HCT116 (cell line): ENCODE measurements around the gene GTPBP1. TPM values are rescaled to one million over a fixed set of nuclear protein-coding genes. Genes with fewer than 3 reads are reported as not detected.

Experiments used
- ATAC-seq: fragments of 200-7000 bp; cut with Tn5 transposase; 2 replicates; pipeline ENCODE4 v1.9.1; 2020; ENCODE audit warnings: mild to moderate bottlenecking, moderate library complexity
- BruUV-seq: library from RNA; stranded (reverse); fragments of 400-500 nt; replicated peaks from 2 replicates; lab custom pipeline; 2021; lab: Mats Ljungman, UMichigan
- CTCF ChIA-PET: fragments of 300-600 bp; sonication (Branson Sonifier 250); formaldehyde crosslinking; loops from one replicate; lab custom pipeline; 2021; ENCODE audit warnings: antibody characterized with exemption; lab: Charles Lee
- POLR2A ChIA-PET: fragments of 300-600, 350-600 bp; sonication (Branson Sonifier 250); formaldehyde crosslinking; loops from one replicate; lab custom pipeline; 2021; ENCODE audit warnings: antibody characterized with exemption; lab: Charles Lee
- RAD21 ChIA-PET, 2 experiments: fragments of 300-600 bp; sonication (Branson Sonifier 250); formaldehyde crosslinking; loops; one replicate each; lab custom pipeline; 2023; ENCODE audit warnings: low total read pairs in 2 of 2; ENCODE audit not compliant: uncharacterized antibody in 2 of 2, unreplicated experiment in 2 of 2, low non-redundant PET in 1 of 2; lab: Charles Lee
- DNase-seq: peaks from one replicate; pipeline ENCODE4 v3.0.0-alpha.2; 2010; ENCODE audit warnings: low read depth, low spot score
- H2AFZ ChIP-seq: fragments of 200-600 bp; shearing (Covaris generic), sonication (generic); 2 replicates; pipeline ENCODE4 v1.6.1; 2017; ENCODE audit warnings: low read depth, mixed run types, mixed read lengths, antibody characterized with exemption, low read length; ENCODE audit not compliant: poor library complexity, severe bottlenecking
- H3K27ac ChIP-seq: 2 replicates; pipeline ENCODE4 v1.5.1; 2012; ENCODE audit warnings: low read depth, low read length
- H3K27me3 ChIP-seq: fragments of 200-600 bp; sonication (generic); 2 replicates; pipeline ENCODE4 v1.6.1; 2016; ENCODE audit warnings: mixed run types, low read length, mixed read lengths; ENCODE audit not compliant: insufficient read depth
- H3K36me3 ChIP-seq, 2 experiments: fragments of 200-500 bp in 1 of 2; fragments of 200-600 bp in 1 of 2; sonication (Bioruptor generic) in 1 of 2; sonication (generic) in 1 of 2; 2 replicates each; pipeline versions ENCODE4 v1.5.1 to v1.6.1; 2014 to 2016; ENCODE audit warnings: low read length in 2 of 2, inconsistent platforms in 1 of 2, mixed read lengths in 1 of 2, mixed run types in 1 of 2; ENCODE audit not compliant: insufficient read depth in 2 of 2, control insufficient read depth in 1 of 2
- H3K4me1 ChIP-seq, 2 experiments: fragments of 200-600 bp in 1 of 2; sonication (generic) in 1 of 2; 2 replicates each; pipeline versions ENCODE4 v1.5.1 to v1.6.1; 2012 to 2017; ENCODE audit warnings: low read length in 2 of 2, inconsistent platforms in 1 of 2, mild to moderate bottlenecking in 1 of 2, mixed read lengths in 1 of 2, mixed run types in 1 of 2, moderate library complexity in 1 of 2; ENCODE audit not compliant: insufficient read depth in 2 of 2, control insufficient read depth in 1 of 2
- H3K4me2 ChIP-seq: fragments of 200-600 bp; sonication (generic); 2 replicates; pipeline ENCODE4 v1.6.1; 2017; ENCODE audit warnings: mixed run types, low read length, mixed read lengths
- H3K4me3 ChIP-seq, 2 experiments: fragments of 200-600 bp in 1 of 2; sonication (generic) in 1 of 2; replicated peaks in 1 of 2; 2 replicates each; pipeline ENCODE4 v1.5.1; 2011 to 2016; ENCODE audit warnings: low read length in 2 of 2, control low read depth in 1 of 2, low read depth in 1 of 2, mild to moderate bottlenecking in 1 of 2, mixed read lengths in 1 of 2, mixed run types in 1 of 2
- H3K79me2 ChIP-seq: fragments of 200-600 bp; sonication (generic); 2 replicates; pipeline ENCODE4 v1.6.1; 2017; ENCODE audit warnings: mild to moderate bottlenecking, mixed run types, low read length, moderate library complexity, mixed read lengths; ENCODE audit not compliant: insufficient read depth
- H3K9ac ChIP-seq: fragments of 200-600 bp; sonication (generic); 2 replicates; pipeline ENCODE4 v1.6.1; 2016; ENCODE audit warnings: low read length, mixed read lengths
- H3K9me2 ChIP-seq: fragments of 200-600 bp; sonication (generic), shearing (Covaris generic); 2 replicates; pipeline ENCODE4 v1.6.1; 2017; ENCODE audit warnings: mixed run types, mild to moderate bottlenecking, moderate library complexity; ENCODE audit not compliant: insufficient read depth
- H3K9me3 ChIP-seq, 2 experiments: fragments of 200-500 bp in 1 of 2; fragments of 200-600 bp in 1 of 2; sonication (Bioruptor generic) in 1 of 2; sonication (generic) in 1 of 2; 2 replicates each; pipeline ENCODE4 v1.6.1; 2014 to 2017; ENCODE audit warnings: low read length in 2 of 2, mixed read lengths in 2 of 2, inconsistent platforms in 1 of 2, low read depth in 1 of 2, mild to moderate bottlenecking in 1 of 2, mixed run types in 1 of 2, moderate library complexity in 1 of 2; ENCODE audit not compliant: control insufficient read depth in 1 of 2, insufficient read depth in 1 of 2
- H4K20me1 ChIP-seq: fragments of 200-600 bp; sonication (generic), shearing (Covaris generic); 2 replicates; pipeline ENCODE4 v1.6.1; 2017; ENCODE audit warnings: mixed run types, mild to moderate bottlenecking, moderate library complexity; ENCODE audit not compliant: insufficient read depth
- CTCF ChIP-seq, 3 experiments: fragments of 200-600 bp in 1 of 3; sonication (generic) in 1 of 3; IDR thresholded peaks in 2 of 3; conservative IDR thresholded peaks in 1 of 3; 2 replicates each; pipeline ENCODE4 v1.5.1; 2012 to 2017; ENCODE audit warnings: low read depth in 2 of 3, low read length in 2 of 3, antibody characterized with exemption in 1 of 3, borderline replicate concordance in 1 of 3, control low read depth in 1 of 3, mild to moderate bottlenecking in 1 of 3, mixed read lengths in 1 of 3, mixed run types in 1 of 3, moderate library complexity in 1 of 3; ENCODE audit not compliant: insufficient read depth in 1 of 3
- ELF1 ChIP-seq: IDR thresholded peaks from 2 replicates; pipeline ENCODE4 v1.6.1; 2012; ENCODE audit warnings: low read depth, borderline replicate concordance
- EZH2phosphoT487 ChIP-seq: fragments of 200-600 bp; IDR thresholded peaks from 2 replicates; pipeline ENCODE4 v1.6.1; 2018; ENCODE audit warnings: antibody characterized with exemption, borderline replicate concordance
- FOSL1 ChIP-seq: IDR thresholded peaks from 2 replicates; pipeline ENCODE4 v1.6.1; 2012; ENCODE audit warnings: low read depth
- JUND ChIP-seq: IDR thresholded peaks from 2 replicates; pipeline ENCODE4 v1.6.1; 2012
- POLR2AphosphoS5 ChIP-seq: IDR thresholded peaks from 2 replicates; pipeline ENCODE4 v1.6.1; 2011; ENCODE audit warnings: mild to moderate bottlenecking, low read depth, low read length, moderate library complexity
- SP1 ChIP-seq: IDR thresholded peaks from 2 replicates; pipeline ENCODE4 v1.6.1; 2012; ENCODE audit warnings: low read depth
- SRF ChIP-seq: IDR thresholded peaks from 2 replicates; pipeline ENCODE4 v1.6.1; 2012; ENCODE audit warnings: low read depth
- TCF7L2 ChIP-seq: IDR thresholded peaks from 2 replicates; pipeline ENCODE4 v1.7.0; 2011; ENCODE audit warnings: borderline replicate concordance, inconsistent platforms; ENCODE audit not compliant: insufficient read depth, insufficient read length; ENCODE audit errors: extremely low read depth
- ZFX ChIP-seq: fragments of 450-650 bp; IDR thresholded peaks from 2 replicates; pipeline ENCODE4 v1.6.1; 2017
- intact Hi-C: fragments of 100-400 bp; cut with micrococcal nuclease; formaldehyde crosslinking; loops from 2 replicates; pipeline ENCODE4 v1.10.0; 2022
- total RNA-seq: library from RNA; stranded (reverse); gene quantifications from one replicate; pipeline ENCODE4 v1.2.1, GENCODE V29; 2021; ENCODE audit not compliant: unreplicated experiment
- TF ChIP-seq, protein P1 (sequence below): IDR thresholded peaks from 2 replicates; pipeline ENCODE4 v1.6.1; 2011; ENCODE audit warnings: mild to moderate bottlenecking, low read length, moderate library complexity; ENCODE audit not compliant: insufficient replicate concordance; ENCODE audit errors: extremely low read depth

GTPBP1 gene
- total RNA-seq, 1 experiment from 2014 or later, result 48.2 TPM

DNA sequence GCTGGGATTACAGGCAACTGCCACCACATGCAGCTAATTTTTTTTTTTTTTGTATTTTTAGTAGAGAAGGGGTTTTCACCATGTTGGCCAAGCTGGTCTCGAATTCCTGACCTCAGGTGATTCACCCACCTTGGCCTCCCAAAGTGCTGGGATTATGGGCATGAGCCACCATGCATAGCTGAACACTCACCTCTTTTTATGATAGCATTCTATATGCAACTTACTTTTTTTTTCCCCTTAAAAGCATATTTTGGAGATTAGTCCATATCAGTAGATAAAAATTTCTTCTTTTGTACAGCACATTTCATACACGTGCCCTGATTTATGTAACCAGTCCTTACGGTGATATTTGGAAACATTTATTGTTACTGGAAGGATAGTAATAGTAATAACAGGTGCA lies 14.6 kb downstream of the GTPBP1 start:
- Histone ChIP-seq H2AFZ (no peak overlapping the region), H3K27me3 (no peaks in the 10 kb centered on the region), H3K36me3 (peaks cover 22 to 30% of the 10 kb centered on the region in 2 experiments; a peak in 3 of 4 replicates), H3K27ac (no peak overlapping the region), H3K4me1 (peaks cover 12 to 21% of the 10 kb centered on the region in 2 experiments), H3K9ac (no peak overlapping the region), H4K20me1 (no peaks in the 10 kb centered on the region), H3K4me2 (no peak overlapping the region), H3K9me3 (no peaks in the 10 kb centered on the region), H3K4me3 (no peak overlapping the region), H3K9me2 (no peaks in the 10 kb centered on the region), H3K79me2 (peaks cover 17% of the 10 kb centered on the region)
- CTCF ChIA-PET, result no interaction called here
- intact Hi-C loops, result no loop called here
- no TSS peak for BruUV-seq
- RAD21 ChIA-PET, result no interaction called here
- TF ChIP-seq EZH2phosphoT487, result no peak
- TF ChIP-seq ZFX, result no peak
- TF ChIP-seq ELF1, result no peak
- TF ChIP-seq JUND, result no peak
- TF ChIP-seq FOSL1, result no peak
- no peak for TF ChIP-seq SRF
- TF ChIP-seq CTCF (IDR thresholded peaks at IDR 0.05 in 2 of 3, conservative IDR thresholded peaks at IDR 0.05 in 1 of 3; ENCODE audit: borderline replicate concordance in 1 of 3, insufficient read depth in 1 of 3, low read depth in 2 of 3, low read length in 2 of 3), result no peak
- TF ChIP-seq, protein P1, sequence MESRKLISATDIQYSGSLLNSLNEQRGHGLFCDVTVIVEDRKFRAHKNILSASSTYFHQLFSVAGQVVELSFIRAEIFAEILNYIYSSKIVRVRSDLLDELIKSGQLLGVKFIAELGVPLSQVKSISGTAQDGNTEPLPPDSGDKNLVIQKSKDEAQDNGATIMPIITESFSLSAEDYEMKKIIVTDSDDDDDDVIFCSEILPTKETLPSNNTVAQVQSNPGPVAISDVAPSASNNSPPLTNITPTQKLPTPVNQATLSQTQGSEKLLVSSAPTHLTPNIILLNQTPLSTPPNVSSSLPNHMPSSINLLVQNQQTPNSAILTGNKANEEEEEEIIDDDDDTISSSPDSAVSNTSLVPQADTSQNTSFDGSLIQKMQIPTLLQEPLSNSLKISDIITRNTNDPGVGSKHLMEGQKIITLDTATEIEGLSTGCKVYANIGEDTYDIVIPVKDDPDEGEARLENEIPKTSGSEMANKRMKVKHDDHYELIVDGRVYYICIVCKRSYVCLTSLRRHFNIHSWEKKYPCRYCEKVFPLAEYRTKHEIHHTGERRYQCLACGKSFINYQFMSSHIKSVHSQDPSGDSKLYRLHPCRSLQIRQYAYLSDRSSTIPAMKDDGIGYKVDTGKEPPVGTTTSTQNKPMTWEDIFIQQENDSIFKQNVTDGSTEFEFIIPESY, result no peak
- no peak for TF ChIP-seq POLR2AphosphoS5
- TF ChIP-seq SP1, result no peak
- no peak for TF ChIP-seq TCF7L2
- no peak for ATAC-seq
- DNase-seq, result no peak
- POLR2A ChIA-PET, result no interaction called here
